ENCODE results near the gene AP2A1.

The AP2A1 gene

DNA sequence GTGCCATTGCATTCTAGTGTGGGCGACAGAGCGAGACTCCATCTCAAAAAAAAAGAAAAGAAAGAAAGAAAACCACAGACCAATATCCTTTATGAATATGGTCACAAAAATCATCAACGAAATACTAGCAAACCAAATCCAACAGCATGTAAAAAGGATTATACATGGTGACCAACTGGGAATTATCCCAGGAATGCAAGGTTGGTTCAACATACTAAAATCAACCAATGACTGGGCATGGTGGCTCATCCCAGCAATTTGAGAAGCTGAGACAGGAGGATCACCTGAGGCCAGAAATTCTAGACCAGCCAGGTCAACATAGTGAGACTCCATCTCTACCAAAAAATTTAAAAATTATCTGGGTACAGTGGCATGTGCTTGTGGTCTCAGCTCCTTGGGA, 10.8 kb upstream of the AP2A1 start:
- Mint-ChIP-seq H3K27ac (no peak overlapping the region), H3K36me3 (ENCODE audit: low read depth) (no peaks in the 10 kb centered on the region), H3K27me3 (no peaks in the 10 kb centered on the region), H3K4me1 (ENCODE audit: low read depth) (no peaks in the 10 kb centered on the region), H3K4me3 (no peak overlapping the region), H3K9me3 (peaks cover 5% of the 10 kb centered on the region)

- Mint-ChIP-seq H3K4me1 (ENCODE audit: low read depth) (no peaks in the 10 kb centered on the region), H3K9me3 (peaks cover 5% of the 10 kb centered on the region), H3K27ac (no peak overlapping the region), H3K27me3 (no peaks in the 10 kb centered on the region), H3K4me3 (no peak overlapping the region), H3K36me3 (ENCODE audit: low read depth) (no peaks in the 10 kb centered on the region)
These were observed 8.5 kb upstream of the AP2A1 start for GRCh38 chr19:49758292-49758691.

DNA sequence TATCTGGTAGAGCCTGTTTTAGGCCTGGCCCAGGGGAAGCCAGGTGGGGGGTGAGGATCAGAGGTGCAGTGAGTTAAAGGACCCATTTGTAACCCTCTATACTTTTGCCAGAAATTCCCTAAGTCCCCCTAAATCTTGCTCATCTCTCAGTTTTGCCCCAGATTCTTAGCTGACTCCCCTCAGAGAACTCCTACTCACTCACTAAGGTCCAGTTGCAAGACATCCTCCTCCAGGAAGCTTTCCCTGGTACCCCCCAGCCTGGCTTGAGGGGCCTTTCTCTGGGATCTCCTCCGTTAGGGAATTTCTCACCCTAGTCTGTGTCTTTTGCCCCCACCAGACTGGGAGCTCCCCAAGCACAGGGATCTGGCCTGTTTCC, 5.6 kb upstream of the AP2A1 start:
- no peak overlapping the region for H3K27ac Mint-ChIP-seq
- no peak overlapping the region for H3K4me3 Mint-ChIP-seq
- no peaks in the 10 kb centered on the region for H3K9me3 Mint-ChIP-seq
- no peaks in the 10 kb centered on the region for H3K27me3 Mint-ChIP-seq
- peaks cover 6% of the 10 kb centered on the region for H3K4me1 Mint-ChIP-seq (ENCODE audit: low read depth)
- no peaks in the 10 kb centered on the region for H3K36me3 Mint-ChIP-seq (ENCODE audit: low read depth)

GRCh38 chr19:49761625-49762311, 5.0 kb upstream of the AP2A1 start:
- H3K4me1 Mint-ChIP-seq (ENCODE audit: low read depth) = peaks cover 11% of the 10 kb centered on the region
- no peaks in the 10 kb centered on the region for H3K9me3 Mint-ChIP-seq
- H3K4me3 Mint-ChIP-seq = no peak overlapping the region
- no peaks in the 10 kb centered on the region for H3K27me3 Mint-ChIP-seq
- H3K27ac Mint-ChIP-seq = no peak overlapping the region
- no peaks in the 10 kb centered on the region for H3K36me3 Mint-ChIP-seq (ENCODE audit: low read depth)

- Mint-ChIP-seq H3K36me3 (ENCODE audit: low read depth) (no peaks in the 10 kb centered on the region), H3K27ac (no peak within 1 kb of the TSS), H3K27me3 (no peaks in the 10 kb centered on the region), H3K4me1 (ENCODE audit: low read depth) (peaks cover 20% of the 10 kb centered on the region), H3K4me3 (no peak within 1 kb of the TSS), H3K9me3 (no peaks in the 10 kb centered on the region)
These were observed 3.6 kb upstream of the AP2A1 start, which contains the start of gene TSKS for GRCh38 chr19:49763230-49763629. Gene TSKS, minus strand, starts transcription at chr19:49763306. Its CDS starts 59 bp downstream, at chr19:49763247.

- no peaks in the 10 kb centered on the region for H3K27me3 Mint-ChIP-seq
- H3K9me3 Mint-ChIP-seq = no peaks in the 10 kb centered on the region
- H3K27ac Mint-ChIP-seq = no peak overlapping the region
- H3K4me1 Mint-ChIP-seq (ENCODE audit: low read depth) = peaks cover 26% of the 10 kb centered on the region
- H3K36me3 Mint-ChIP-seq (ENCODE audit: low read depth) = no peaks in the 10 kb centered on the region
- H3K4me3 Mint-ChIP-seq = no peak overlapping the region
These were observed 2.5 kb upstream of the AP2A1 start for GRCh38 chr19:49764341-49764740.

GRCh38 chr19:49766007-49766929, 533 bp upstream of the AP2A1 start:
- H3K9me3 Mint-ChIP-seq = no peaks in the 10 kb centered on the region
- H3K4me3 Mint-ChIP-seq = peak overlapping the region; percentile 94
- no peaks in the 10 kb centered on the region for H3K27me3 Mint-ChIP-seq
- peaks cover 8% of the 10 kb centered on the region for H3K36me3 Mint-ChIP-seq (ENCODE audit: low read depth)
- H3K4me1 Mint-ChIP-seq (ENCODE audit: low read depth) = peaks cover 33% of the 10 kb centered on the region
- H3K27ac Mint-ChIP-seq = peak overlapping the region; percentile 92

DNA sequence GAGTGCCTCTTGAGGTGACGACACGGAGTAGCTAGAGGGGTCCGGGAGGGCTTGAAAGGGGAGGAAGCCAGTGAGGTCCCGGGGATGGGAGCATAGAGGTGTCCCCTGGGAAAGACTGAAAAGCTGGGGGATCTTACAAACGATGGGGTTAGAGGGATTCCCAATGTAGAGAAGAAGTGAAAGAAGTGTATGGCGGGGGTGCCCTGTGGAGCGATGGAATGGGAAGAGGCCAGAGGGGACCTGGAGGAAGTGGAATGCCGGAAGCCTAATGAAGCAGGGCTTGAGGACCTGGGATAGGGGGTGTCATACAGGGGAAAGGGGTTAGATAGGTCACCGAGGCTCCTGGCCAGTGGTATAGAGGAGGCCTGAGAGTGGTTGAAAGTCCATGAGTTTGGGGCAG, 580 bp downstream of the AP2A1 start:
- no peaks in the 10 kb centered on the region for H3K9me3 Mint-ChIP-seq
- H3K27me3 Mint-ChIP-seq = no peaks in the 10 kb centered on the region
- peak overlapping the region; percentile 94 for H3K4me3 Mint-ChIP-seq
- peaks cover 38% of the 10 kb centered on the region for H3K4me1 Mint-ChIP-seq (ENCODE audit: low read depth)
- peak overlapping the region; percentile 86 for H3K27ac Mint-ChIP-seq
- H3K36me3 Mint-ChIP-seq (ENCODE audit: low read depth) = peaks cover 13% of the 10 kb centered on the region

DNA sequence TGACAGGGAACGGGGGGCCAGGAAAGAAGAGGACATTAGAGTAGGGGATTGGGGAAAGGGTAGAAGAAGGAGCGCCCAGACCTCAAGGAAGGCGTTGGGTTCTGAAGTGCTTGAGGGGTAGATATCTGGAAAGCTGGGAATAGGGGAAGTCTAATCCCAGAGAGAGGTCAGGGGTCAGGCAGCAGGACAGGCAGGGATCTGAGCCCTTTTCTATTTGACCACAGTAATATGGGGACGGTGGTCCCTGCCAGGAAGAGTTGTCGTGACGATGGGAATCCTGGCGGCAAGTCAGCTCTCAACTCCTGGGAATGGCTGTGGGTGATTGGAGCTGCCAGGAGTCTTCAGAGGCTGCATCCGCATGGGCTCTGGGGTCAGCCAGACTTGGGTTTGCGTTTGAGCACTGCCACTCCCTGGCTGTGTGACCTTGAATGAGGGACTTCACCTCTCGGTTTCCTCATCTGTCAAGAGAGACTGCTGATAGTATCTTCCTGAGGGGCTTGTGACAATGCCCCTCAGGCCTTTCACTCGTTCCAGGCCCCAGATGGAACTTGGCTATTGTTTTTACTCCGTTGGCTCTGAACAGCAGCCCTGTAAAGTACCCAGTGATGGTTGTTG, 1.3 kb downstream of the AP2A1 start:
- peak overlapping the region; percentile 94 for H3K4me3 Mint-ChIP-seq
- peak overlapping the region; percentile 86 for H3K27ac Mint-ChIP-seq
- H3K9me3 Mint-ChIP-seq = no peaks in the 10 kb centered on the region
- peaks cover 38% of the 10 kb centered on the region for H3K4me1 Mint-ChIP-seq (ENCODE audit: low read depth)
- no peaks in the 10 kb centered on the region for H3K27me3 Mint-ChIP-seq
- peaks cover 13% of the 10 kb centered on the region for H3K36me3 Mint-ChIP-seq (ENCODE audit: low read depth)

DNA sequence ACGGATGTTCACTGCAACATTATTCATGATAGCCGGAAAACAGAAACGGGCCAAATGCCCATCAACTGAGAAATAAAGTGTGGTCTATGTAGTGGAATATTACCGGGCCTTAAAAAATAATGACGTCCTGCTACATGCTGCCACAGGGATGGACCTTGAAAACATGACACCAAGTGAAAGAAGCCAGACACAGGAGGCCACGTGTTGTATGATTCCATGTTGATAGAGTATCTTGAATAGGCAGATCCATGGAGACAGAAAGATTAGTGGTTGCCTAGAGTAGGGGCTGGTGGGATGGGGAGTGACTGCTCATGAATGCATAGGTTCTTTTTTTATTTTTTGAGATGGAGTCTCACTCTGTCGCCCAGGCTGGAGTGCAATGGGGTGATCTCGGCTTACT, 3.7 kb downstream of the AP2A1 start:
- Mint-ChIP-seq H3K4me3 (no peak overlapping the region), H3K36me3 (ENCODE audit: low read depth) (peaks cover 19% of the 10 kb centered on the region), H3K9me3 (no peaks in the 10 kb centered on the region), H3K27ac (peak overlapping the region; percentile 26), H3K27me3 (no peaks in the 10 kb centered on the region), H3K4me1 (ENCODE audit: low read depth) (peaks cover 38% of the 10 kb centered on the region)

DNA sequence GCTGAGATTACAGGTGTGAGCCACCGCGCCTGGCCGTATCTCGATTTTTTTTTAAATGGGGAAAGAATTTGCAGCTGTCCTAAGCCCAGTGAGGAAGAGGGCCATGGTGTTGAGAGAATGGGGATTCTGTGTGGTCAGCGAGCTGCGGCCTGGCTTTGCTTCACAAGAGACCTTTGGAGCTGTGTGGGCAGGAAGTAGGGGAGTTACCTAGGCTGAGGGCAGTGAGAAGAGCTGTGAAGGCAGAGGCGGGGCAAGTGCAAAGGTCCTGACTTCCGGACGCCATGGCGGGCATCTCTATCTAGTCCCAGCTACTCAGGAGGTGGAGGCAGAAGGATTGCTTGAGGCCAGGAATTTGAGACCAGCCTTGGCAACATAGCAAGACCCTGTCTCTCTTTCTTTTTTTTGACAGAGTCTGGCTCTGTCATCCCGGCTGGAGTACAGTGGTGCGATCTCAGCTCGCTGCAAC, 4.9 kb downstream of the AP2A1 start:
- Mint-ChIP-seq H3K27me3 (no peaks in the 10 kb centered on the region), H3K4me1 (ENCODE audit: low read depth) (peaks cover 27% of the 10 kb centered on the region), H3K4me3 (no peak overlapping the region), H3K27ac (peak overlapping the region; percentile 11), H3K9me3 (no peaks in the 10 kb centered on the region), H3K36me3 (ENCODE audit: low read depth) (peaks cover 19% of the 10 kb centered on the region)

- H3K9me3 Mint-ChIP-seq = no peaks in the 10 kb centered on the region
- H3K36me3 Mint-ChIP-seq (ENCODE audit: low read depth) = peaks cover 19% of the 10 kb centered on the region
- no peaks in the 10 kb centered on the region for H3K27me3 Mint-ChIP-seq
- peaks cover 19% of the 10 kb centered on the region for H3K4me1 Mint-ChIP-seq (ENCODE audit: low read depth)
- no peak overlapping the region for H3K4me3 Mint-ChIP-seq
- H3K27ac Mint-ChIP-seq = no peak overlapping the region
These were observed 6.1 kb downstream of the AP2A1 start for GRCh38 chr19:49772850-49773432.

DNA sequence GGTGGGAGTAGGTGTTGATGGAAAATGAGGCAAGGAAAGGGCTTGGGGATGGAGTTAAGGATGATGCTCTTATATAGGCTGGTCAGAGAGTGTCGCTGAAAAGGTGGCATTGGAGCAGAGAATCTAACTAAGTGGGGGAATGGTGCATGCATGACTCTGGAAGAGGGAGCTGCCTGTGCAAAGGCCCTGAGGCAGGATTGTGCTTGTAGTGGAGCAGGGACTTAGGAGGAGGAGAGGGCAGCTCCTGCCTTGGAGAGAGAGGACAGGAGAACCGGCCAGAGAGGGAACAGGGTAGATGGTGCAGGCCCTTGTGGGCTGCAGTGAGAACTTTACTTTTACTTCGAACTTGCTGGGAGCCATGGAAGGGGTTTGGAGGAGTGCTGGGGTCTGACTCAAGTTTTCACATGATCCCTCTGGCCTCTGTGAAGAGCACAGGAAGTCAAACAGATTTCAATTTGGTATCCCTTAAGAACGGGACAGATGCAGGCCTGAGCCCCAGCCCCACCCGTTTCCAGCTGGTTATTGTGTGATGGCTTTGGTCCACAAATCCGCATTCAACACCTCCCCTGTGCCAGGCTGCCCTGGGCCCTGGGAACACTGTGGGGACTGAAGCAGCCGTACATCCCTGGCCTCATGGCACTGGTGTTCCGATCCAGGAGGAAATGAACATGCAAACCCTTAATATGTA, 7.0 kb downstream of the AP2A1 start:
- H3K4me1 Mint-ChIP-seq (ENCODE audit: low read depth) = peaks cover 12% of the 10 kb centered on the region

GRCh38 chr19:49774969-49775368, 8.2 kb downstream of the AP2A1 start:
- H3K36me3 Mint-ChIP-seq (ENCODE audit: low read depth) = peaks cover 18% of the 10 kb centered on the region
- no peak overlapping the region for H3K27ac Mint-ChIP-seq
- H3K4me1 Mint-ChIP-seq (ENCODE audit: low read depth) = peaks cover 12% of the 10 kb centered on the region
- no peaks in the 10 kb centered on the region for H3K9me3 Mint-ChIP-seq
- no peak overlapping the region for H3K4me3 Mint-ChIP-seq
- no peaks in the 10 kb centered on the region for H3K27me3 Mint-ChIP-seq

More for the DNA sequence above, 7.0 kb downstream of the AP2A1 start:
- Mint-ChIP-seq H3K27ac (no peak overlapping the region), H3K36me3 (ENCODE audit: low read depth) (peaks cover 19% of the 10 kb centered on the region), H3K27me3 (no peaks in the 10 kb centered on the region), H3K4me3 (no peak overlapping the region), H3K9me3 (no peaks in the 10 kb centered on the region)
